Measurements from ENCODE around the gene TAF11. TPM values are rescaled to one million over a fixed set of nuclear protein-coding genes. Genes with fewer than 3 reads are reported as not detected.

The TAF11 gene
- total RNA-seq, 2 donors from 2014 or later, result 44.7 to 50.4 TPM

DNA sequence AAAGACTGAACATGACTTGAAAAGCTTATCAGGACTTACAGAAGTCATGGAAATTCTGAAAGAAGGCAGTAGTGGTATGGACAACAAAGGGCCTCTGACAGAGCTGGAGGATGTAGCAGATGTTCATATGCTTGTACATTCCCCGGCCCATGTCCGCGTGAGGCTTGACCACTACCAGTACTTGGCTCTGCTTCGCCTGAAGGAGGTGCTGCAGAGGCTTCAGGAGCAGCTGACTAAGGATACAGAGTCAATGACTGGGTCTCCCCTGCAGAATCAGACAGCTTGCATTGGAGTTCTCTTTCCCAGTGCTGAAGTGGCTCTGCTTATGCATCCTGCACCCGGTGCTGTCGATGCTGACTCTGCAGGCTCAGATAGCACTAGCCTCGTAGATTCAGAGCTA, 29.2 kb downstream of the TAF11 start:
- no peak overlapping the region for H3K27ac Mint-ChIP-seq
- H3K36me3 ChIP-seq (ENCODE audit: control insufficient read depth, insufficient read depth, low read length), result peaks cover 47% of the 10 kb centered on the region
- TF ChIP-seq, protein P1, sequence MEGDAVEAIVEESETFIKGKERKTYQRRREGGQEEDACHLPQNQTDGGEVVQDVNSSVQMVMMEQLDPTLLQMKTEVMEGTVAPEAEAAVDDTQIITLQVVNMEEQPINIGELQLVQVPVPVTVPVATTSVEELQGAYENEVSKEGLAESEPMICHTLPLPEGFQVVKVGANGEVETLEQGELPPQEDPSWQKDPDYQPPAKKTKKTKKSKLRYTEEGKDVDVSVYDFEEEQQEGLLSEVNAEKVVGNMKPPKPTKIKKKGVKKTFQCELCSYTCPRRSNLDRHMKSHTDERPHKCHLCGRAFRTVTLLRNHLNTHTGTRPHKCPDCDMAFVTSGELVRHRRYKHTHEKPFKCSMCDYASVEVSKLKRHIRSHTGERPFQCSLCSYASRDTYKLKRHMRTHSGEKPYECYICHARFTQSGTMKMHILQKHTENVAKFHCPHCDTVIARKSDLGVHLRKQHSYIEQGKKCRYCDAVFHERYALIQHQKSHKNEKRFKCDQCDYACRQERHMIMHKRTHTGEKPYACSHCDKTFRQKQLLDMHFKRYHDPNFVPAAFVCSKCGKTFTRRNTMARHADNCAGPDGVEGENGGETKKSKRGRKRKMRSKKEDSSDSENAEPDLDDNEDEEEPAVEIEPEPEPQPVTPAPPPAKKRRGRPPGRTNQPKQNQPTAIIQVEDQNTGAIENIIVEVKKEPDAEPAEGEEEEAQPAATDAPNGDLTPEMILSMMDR (conservative IDR thresholded peaks at IDR 0.05), result peak; percentile 59
- peaks cover 53% of the 10 kb centered on the region for H3K36me3 Mint-ChIP-seq (ENCODE audit: low read depth)
- no peaks in the 10 kb centered on the region for H3K9me3 Mint-ChIP-seq
- no peak overlapping the region for H3K27ac ChIP-seq (ENCODE audit: low read depth, low read length)
- no peak overlapping the region for H3K9ac ChIP-seq (ENCODE audit: extremely low read depth, low read length, poor library complexity, severe bottlenecking)
- no peak overlapping the region for H3K4me3 ChIP-seq (ENCODE audit: low read length)
- no peaks in the 10 kb centered on the region for H3K4me1 Mint-ChIP-seq
- no peak overlapping the region for H3K4me3 Mint-ChIP-seq
- H3K9me3 ChIP-seq (ENCODE audit: control insufficient read depth, low read length), result no peaks in the 10 kb centered on the region
- no peaks in the 10 kb centered on the region for H3K27me3 Mint-ChIP-seq (ENCODE audit: insufficient read depth)
- no peaks in the 10 kb centered on the region for H3K4me1 ChIP-seq (ENCODE audit: control insufficient read depth, insufficient read depth, low read length)
- WGBS, 2 experiments (ENCODE audit: insufficient coverage in 1 of 2, insufficient read length in 1 of 2), result 95% methylated on average over 7 of the region's 7 CpGs
- peak; percentile 70 for DNase-seq
- H3K27me3 ChIP-seq (ENCODE audit: control insufficient read depth, insufficient read depth, low read length, poor library complexity, severe bottlenecking), result no peaks in the 10 kb centered on the region

DNA sequence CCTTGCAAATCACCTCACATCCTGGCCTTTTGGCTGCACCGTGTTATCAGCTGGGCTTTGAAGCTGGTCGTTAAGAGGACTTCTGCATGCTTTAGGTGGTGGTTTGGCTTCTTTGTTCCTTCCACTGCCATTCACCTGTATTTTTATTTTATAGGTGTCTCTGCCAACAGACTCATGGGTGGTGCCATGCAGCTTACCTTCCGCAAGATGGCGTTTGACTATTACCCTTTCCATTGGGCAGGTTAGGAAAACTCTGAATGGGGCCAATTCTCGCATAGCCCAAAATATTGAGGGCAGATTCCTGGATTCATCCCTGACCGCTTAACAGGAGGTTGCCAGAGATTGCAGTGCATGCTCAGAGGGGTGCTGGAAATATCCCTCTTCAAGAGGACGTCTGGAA, 32.4 kb downstream of the TAF11 start:
- Histone ChIP-seq H3K36me3 (ENCODE audit: control insufficient read depth, insufficient read depth, low read length) (peaks cover 42% of the 10 kb centered on the region), H3K9me3 (ENCODE audit: control insufficient read depth, low read length) (no peaks in the 10 kb centered on the region), H3K4me1 (ENCODE audit: control insufficient read depth, insufficient read depth, low read length) (no peaks in the 10 kb centered on the region), H3K9ac (ENCODE audit: extremely low read depth, low read length, poor library complexity, severe bottlenecking) (no peak overlapping the region), H3K4me3 (ENCODE audit: low read length) (no peak overlapping the region), H3K27ac (ENCODE audit: low read depth, low read length) (no peak overlapping the region), H3K27me3 (ENCODE audit: control insufficient read depth, insufficient read depth, low read length, poor library complexity, severe bottlenecking) (no peaks in the 10 kb centered on the region)
- TF ChIP-seq, protein P1 (conservative IDR thresholded peaks at IDR 0.05), result peak; percentile 71
- Mint-ChIP-seq H3K9me3 (no peaks in the 10 kb centered on the region), H3K27me3 (ENCODE audit: insufficient read depth) (no peaks in the 10 kb centered on the region), H3K27ac (no peak overlapping the region), H3K36me3 (ENCODE audit: low read depth) (peaks cover 59% of the 10 kb centered on the region), H3K4me1 (no peaks in the 10 kb centered on the region), H3K4me3 (no peak overlapping the region)
- 88 to 93% methylated on average over 5 to 7 of the region's 7 CpGs for WGBS, 2 experiments (ENCODE audit: insufficient coverage in 1 of 2, insufficient read length in 1 of 2)
- peak; percentile 69 for DNase-seq

DNA sequence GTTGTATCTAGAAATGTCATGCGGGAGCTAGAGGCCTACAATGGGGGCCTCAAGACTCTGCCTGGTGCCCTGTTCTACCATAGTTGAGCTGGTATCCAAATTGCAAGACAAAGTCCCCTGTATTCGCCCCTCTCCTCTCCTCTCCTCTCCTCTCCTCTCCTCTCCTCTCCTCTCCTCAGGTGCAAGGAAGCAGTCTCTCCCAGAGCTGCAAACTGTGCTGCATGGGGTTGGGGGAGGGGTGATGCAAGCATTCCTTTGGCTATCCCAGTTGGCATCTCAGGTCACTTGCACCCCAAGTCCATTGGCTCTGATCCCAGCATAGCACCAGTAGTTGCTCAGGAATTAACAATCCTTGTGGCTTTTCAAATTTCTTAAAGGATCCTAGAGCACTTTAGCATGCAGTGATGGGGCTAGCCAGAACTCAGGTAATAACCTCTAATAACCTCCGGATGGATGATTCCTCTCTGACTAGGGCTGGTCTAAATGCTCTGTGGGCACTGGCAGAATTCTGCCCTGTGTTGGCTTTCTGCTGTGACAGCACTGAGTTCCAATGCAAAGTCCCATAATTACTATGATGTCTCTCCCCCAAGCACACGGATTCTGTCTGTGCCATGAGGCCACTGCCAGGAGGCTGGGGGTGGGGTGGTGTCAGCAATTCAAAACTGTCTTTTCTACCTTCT, 35.3 kb downstream of the TAF11 start:
- H3K27me3 ChIP-seq (ENCODE audit: control insufficient read depth, insufficient read depth, low read length, poor library complexity, severe bottlenecking), result no peaks in the 10 kb centered on the region
- WGBS, 2 experiments (ENCODE audit: insufficient coverage in 1 of 2, insufficient read length in 1 of 2), result 91 to 93% methylated on average over 2 to 3 of the region's 4 CpGs
- H3K36me3 Mint-ChIP-seq (ENCODE audit: low read depth), result peaks cover 42% of the 10 kb centered on the region
- H3K4me1 Mint-ChIP-seq, result no peaks in the 10 kb centered on the region
- H3K4me3 ChIP-seq (ENCODE audit: low read length), result no peak overlapping the region
- no peak overlapping the region for H3K4me3 Mint-ChIP-seq
- H3K27ac Mint-ChIP-seq, result peak overlapping the region; percentile 44
- TF ChIP-seq, protein P1 (conservative IDR thresholded peaks at IDR 0.05), result no peak
- H3K27me3 Mint-ChIP-seq (ENCODE audit: insufficient read depth), result no peaks in the 10 kb centered on the region
- H3K9me3 Mint-ChIP-seq, result no peaks in the 10 kb centered on the region
- H3K27ac ChIP-seq (ENCODE audit: low read depth, low read length), result no peak overlapping the region
- no peak overlapping the region for H3K9ac ChIP-seq (ENCODE audit: extremely low read depth, low read length, poor library complexity, severe bottlenecking)
- DNase-seq, result no peak
- peaks cover 20% of the 10 kb centered on the region for H3K36me3 ChIP-seq (ENCODE audit: control insufficient read depth, insufficient read depth, low read length)
- H3K9me3 ChIP-seq (ENCODE audit: control insufficient read depth, low read length), result no peaks in the 10 kb centered on the region
- no peaks in the 10 kb centered on the region for H3K4me1 ChIP-seq (ENCODE audit: control insufficient read depth, insufficient read depth, low read length)
